RPMI7951 (cell line): ENCODE results near the gene FAS. TPM values are rescaled to one million over a fixed set of nuclear protein-coding genes. Genes with fewer than 3 reads are reported as not detected.
A peak's percentile ranks its signal among the peaks of the same experiment; 100 is the strongest.

Experiments
- DNase-seq: peaks from one replicate; pipeline ENCODE4 v3.0.0-alpha.2; 2012; ENCODE audit warnings: low read depth
- total RNA-seq: library from RNA; depleted of rRNA; stranded (reverse); fragments of >200 nt; shearing (Covaris generic); gene quantifications from 2 replicates; pipeline ENCODE4 v1.2.3, GENCODE V29; 2014

Gene FAS
- total RNA-seq, 1 experiment from 2014 or later, result 24.9 TPM

- no peak for DNase-seq
These were observed 19.2 kb upstream of the FAS start for GRCh38 chr10:88971221-88972061.

GRCh38 chr10:88974012-88974411 lies 16.6 kb upstream of the FAS start:
- DNase-seq, result peak; percentile 27

GRCh38 chr10:88974446-88975376 lies 15.9 kb upstream of the FAS start:
- DNase-seq, result peak; percentile 44

GRCh38 chr10:88975377-88975720 lies 15.2 kb upstream of the FAS start:
- DNase-seq, result no peak

GRCh38 chr10:88978463-88978862 lies 12.1 kb upstream of the FAS start:
- DNase-seq, result no peak

GRCh38 chr10:88979153-88979562 lies 11.4 kb upstream of the FAS start:
- DNase-seq, result peak; percentile 96

- no peak for DNase-seq
These were observed 11.0 kb upstream of the FAS start for GRCh38 chr10:88979603-88980002.

- no peak for DNase-seq
These were observed 10.4 kb upstream of the FAS start for GRCh38 chr10:88980247-88980646.

GRCh38 chr10:88980800-88981199 lies 9.8 kb upstream of the FAS start:
- peak; percentile 35 for DNase-seq

- DNase-seq, result no peak
These were observed 9.2 kb upstream of the FAS start for GRCh38 chr10:88981435-88981834.

GRCh38 chr10:88982366-88982765 lies 8.2 kb upstream of the FAS start:
- DNase-seq, result no peak

GRCh38 chr10:88983206-88983605 lies 7.4 kb upstream of the FAS start:
- no peak for DNase-seq

GRCh38 chr10:88983939-88984338 lies 6.7 kb upstream of the FAS start:
- no peak for DNase-seq

GRCh38 chr10:88984525-88984924 lies 6.1 kb upstream of the FAS start:
- DNase-seq, result no peak

- DNase-seq, result no peak
These were observed 3.9 kb upstream of the FAS start for GRCh38 chr10:88986549-88987242.

GRCh38 chr10:88987243-88987725 lies 3.3 kb upstream of the FAS start:
- no peak for DNase-seq

GRCh38 chr10:88987840-88988239 lies 2.8 kb upstream of the FAS start:
- DNase-seq, result no peak

- no peak for DNase-seq
These were observed 1.2 kb upstream of the FAS start for GRCh38 chr10:88989423-88989822.

GRCh38 chr10:88989824-88990383 lies 694 bp upstream of the FAS start:
- peak; percentile 66 for DNase-seq

- DNase-seq, result peak; percentile 72
These were observed 732 bp downstream of the FAS start for GRCh38 chr10:88991161-88991898.

- no peak for DNase-seq
These were observed 1.3 kb downstream of the FAS start for GRCh38 chr10:88991899-88992320.
